Liver (tissue), 3 donors: ENCODE measurements around the gene KIF21A.

ENCODE experiments used
- CTCF ChIP-seq: fragments of 150-350 bp; IDR thresholded peaks from 2 replicates; pipeline ENCODE4 v1.5.1; 2017; ENCODE audit warnings: improper control_type of control experiment, low read depth, low read length; ENCODE audit not compliant: missing input control
- RAD21 ChIP-seq, 2 donors: IDR thresholded peaks; 2 replicates each; pipeline ENCODE4 v1.6.1; 2016; ENCODE audit warnings: antibody characterized with exemption in 2 of 2, mild to moderate bottlenecking in 2 of 2
- donor health status: healthy.
- donor health status: healthy.

DNA sequence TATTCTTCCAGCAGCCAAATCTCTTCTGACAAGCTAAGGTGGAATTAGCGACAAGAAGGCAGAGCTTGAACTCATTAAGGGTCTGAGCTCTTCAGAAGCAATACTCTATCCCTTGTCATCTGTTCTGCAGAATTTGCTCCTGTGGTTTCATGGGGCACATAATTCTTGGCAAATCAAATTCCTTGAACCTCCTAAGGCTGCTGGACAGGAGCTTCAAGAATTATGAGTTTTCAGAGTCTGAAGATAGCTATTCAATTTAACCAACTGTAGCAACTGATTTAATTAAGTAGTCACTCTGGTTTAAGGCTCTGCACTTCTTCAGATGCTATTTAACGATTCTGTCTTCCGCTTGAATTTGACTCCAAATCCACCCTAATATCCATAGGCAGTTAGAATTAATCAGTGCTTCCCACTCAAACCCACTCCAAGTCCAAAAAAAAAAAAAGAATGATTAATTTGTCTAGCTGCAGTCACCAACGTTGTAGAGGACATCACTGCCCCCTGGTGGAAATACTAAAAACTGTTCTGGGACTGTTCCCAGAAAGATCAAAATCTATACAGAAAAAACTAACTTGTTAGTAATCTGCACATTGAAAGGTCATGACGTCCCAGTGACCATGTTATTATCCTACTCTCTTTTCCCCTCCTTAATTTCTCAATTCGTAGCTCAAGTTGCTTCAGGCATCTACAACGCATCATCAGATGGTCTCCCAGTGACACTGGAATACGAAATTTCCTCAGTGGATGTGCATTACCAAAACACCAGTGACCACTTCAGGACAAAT, 169.9 kb downstream of the KIF21A start:
- TF ChIP-seq CTCF (peak; percentile 79), RAD21 (IDR thresholded peaks at IDR 0.05) (peak; percentile 80 to 81)
